GM12874 (cell line): ENCODE measurements around the gene TFEB.

ENCODE experiments used
- TF ChIP-seq, protein P1 (sequence below): IDR thresholded peaks from 2 replicates; pipeline ENCODE4 v1.5.1; 2011; ENCODE audit warnings: low read depth, mild to moderate bottlenecking, control low read depth, low read length, moderate library complexity; ENCODE audit not compliant: insufficient read depth

Gene TFEB

DNA sequence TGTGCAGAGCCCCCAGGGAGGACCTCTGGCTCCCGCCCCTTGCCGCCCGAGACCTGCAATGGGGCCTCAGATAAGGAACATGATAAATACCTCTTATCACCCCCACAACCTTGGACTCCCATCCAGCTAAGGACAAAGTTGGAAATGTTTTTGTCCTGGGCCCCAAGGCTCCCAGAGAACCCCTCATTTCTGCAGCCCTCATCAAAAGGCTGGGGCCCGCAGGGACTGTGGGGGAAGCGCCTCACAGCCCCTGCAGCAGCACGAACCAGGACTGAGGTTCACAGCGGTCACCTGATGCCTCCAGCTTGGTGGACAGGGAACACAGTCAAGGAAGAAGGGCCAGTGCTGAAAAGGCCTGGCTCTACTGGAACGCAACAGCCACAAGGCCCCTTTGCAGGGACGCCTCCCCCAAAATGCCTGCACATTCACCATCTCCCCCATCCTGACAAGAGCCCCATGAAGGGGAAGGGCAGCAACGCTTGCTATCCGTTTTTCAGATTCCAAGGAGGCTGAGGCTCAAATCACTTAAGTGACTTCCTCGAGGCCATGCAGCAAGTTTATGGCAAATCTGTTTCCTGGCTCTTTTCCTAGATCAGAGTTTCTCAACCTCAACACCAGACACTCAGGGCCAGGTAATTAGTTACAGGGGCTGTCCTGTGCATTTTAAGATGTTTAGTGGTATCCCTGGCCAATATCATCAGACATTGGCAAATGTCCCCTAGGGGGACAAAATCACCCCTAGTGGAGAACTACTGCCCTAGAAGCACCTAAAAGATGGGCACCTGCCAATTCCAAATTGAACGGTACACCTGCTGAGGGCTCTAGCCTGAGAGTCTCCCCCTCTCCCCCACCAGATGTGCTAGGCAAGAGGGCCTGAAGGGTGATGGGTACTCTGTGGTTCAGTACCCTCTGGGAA, 10.6 kb downstream of the TFEB start:
- TF ChIP-seq, protein P1, sequence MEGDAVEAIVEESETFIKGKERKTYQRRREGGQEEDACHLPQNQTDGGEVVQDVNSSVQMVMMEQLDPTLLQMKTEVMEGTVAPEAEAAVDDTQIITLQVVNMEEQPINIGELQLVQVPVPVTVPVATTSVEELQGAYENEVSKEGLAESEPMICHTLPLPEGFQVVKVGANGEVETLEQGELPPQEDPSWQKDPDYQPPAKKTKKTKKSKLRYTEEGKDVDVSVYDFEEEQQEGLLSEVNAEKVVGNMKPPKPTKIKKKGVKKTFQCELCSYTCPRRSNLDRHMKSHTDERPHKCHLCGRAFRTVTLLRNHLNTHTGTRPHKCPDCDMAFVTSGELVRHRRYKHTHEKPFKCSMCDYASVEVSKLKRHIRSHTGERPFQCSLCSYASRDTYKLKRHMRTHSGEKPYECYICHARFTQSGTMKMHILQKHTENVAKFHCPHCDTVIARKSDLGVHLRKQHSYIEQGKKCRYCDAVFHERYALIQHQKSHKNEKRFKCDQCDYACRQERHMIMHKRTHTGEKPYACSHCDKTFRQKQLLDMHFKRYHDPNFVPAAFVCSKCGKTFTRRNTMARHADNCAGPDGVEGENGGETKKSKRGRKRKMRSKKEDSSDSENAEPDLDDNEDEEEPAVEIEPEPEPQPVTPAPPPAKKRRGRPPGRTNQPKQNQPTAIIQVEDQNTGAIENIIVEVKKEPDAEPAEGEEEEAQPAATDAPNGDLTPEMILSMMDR, result peak; percentile 19; the same call in 1 of the 2 replicates

DNA sequence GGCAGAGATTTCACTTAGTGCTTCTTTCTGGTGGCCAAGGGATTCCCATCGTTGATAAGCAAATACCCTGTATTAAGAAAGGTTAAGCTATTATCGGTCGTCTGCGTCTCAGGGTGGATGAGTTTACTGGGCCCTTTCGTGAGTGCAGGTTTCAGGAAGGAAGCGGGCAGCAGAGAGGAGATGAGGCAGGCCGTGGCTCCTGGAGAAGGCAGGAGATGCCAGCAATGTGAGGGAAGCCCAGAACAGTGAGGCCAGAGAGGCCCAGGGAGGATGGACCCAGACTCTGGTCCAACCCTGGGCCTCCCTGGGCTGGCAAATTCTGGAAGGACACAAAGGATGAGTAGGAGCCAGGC, 11.2 kb downstream of the TFEB start:
- TF ChIP-seq, protein P1, result no peak

DNA sequence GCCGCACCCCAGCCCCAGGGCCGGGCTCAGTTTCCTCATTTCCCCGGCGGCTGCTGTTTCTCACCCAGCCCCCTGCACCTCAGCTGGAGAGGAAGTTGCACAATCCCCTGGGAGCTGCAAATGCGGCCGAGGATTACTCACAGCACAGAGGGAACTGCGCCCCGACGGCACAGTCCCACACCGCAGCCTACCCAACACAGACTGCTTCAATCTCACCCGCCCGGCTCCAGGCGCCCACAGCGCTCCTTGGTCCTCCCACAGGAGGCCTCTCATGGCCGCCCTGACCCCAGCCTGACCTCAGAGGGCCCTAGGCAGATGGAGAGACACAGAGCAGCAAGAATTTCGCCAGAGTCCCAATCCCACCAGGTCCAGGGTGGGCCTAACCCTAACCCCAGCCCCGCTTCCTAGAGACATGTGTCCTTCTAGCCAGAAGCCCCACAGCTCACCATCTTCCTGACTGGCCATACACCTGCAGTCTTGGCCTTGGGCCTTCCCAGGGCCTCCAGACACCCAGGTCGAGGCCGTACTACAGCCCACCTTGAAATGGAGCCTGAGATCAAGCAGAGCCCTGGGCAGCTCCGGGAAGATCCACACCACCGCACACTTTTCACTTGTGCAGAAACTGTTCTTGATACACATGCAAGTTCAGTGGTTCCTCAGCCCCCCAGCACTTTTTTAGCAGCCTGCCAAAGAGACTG, 11.7 kb downstream of the TFEB start:
- TF ChIP-seq, protein P1, result no peak

DNA sequence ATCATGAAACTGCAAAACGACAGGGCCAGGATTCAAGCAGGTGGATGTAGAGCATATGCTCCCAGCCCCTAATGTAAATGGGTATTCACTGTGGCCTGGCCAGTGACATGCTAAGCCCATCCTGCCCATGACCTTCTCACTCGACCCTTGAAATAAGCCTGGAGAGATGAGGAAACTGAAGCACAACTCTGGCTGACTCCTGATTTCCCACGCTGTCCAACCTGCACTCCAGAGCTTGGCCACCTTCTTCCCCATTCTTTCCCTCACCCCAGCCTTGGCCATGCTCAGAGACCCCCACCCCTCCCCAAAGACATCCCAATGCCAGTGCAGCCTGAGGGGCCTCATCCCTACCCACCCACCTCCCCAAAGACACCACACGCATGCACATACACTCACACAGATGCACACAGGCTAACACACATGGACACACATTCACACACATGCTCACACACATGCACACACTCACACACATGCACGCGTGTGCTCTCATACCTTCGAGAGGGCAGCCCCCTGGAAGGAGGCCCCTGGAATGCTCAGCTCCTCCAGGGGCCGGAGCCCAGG, 12.4 kb downstream of the TFEB start:
- TF ChIP-seq, protein P1, result no peak

DNA sequence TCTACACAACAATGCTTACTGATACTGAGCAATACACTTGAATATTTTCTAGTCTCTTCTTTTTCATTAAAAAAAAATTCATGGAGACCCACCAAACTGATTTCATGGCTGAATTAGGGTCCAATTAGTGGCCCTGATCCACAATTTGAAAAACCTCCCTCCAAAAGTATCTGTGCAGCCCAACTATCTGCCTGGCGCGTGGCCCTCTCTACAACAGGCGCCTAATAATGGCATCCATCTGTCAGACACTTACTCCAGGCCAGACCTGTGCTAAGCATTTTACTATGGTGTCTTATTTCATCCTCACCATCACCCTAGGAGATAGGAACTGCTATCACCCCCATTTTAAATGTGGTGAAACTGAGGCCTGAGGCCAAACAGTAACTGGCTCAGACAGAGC, 14.0 kb downstream of the TFEB start:
- TF ChIP-seq, protein P1, result no peak

DNA sequence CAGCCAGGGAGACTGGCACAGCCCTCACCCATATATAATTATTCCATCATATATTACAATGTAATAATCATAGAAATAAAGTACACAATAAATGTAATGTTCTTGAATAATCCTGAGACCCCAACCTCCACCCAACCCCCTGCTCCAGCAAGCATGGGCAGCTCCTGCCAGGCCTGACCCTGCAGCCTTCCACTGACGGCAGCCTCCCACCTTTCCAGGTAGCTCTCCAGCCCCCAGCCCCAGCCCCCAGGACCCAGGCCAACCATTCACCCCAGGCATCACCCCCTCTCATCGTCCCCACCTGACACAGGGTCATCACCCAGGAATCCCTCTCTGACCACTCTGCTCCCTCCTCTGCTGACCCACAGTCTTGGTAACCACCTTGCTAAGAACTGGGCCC, 14.6 kb downstream of the TFEB start:
- TF ChIP-seq, protein P1, result no peak

DNA sequence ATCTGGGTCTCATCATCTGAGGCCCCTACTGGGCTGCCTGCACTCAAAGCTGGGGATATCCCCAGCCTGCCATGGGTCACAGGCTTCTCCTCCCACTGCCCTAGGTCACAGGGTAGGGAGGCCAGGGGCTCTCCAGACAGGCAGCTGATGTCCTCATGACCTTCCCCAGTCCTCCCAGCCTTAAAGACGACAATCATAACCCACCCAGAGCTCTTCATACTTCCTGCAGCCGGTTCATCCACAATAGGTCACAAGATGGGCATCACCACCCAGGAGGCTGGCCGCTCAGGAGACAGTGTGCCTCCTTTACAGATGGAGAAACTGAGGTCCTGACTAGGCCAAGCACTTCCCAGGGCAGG, 15.2 kb downstream of the TFEB start:
- TF ChIP-seq, protein P1, result no peak
